Osteoblast (primary cell): Measurements from ENCODE around the gene SLF1. TPM values are rescaled to one million over a fixed set of nuclear protein-coding genes. Genes with fewer than 3 reads are reported as not detected.

ENCODE experiments used
- DNase-seq: peaks from one replicate; pipeline ENCODE4 v3.0.0; 2011; ENCODE audit warnings: low spot score, mixed read lengths; ENCODE audit not compliant: insufficient read length; ENCODE audit errors: missing footprints
- H2AFZ ChIP-seq: 2 replicates; pipeline ENCODE4 v1.6.0; 2011; ENCODE audit warnings: mild to moderate bottlenecking, low read length
- H3K27ac ChIP-seq: 2 replicates; pipeline ENCODE4 v1.5.1; 2011; ENCODE audit warnings: mild to moderate bottlenecking, low read depth, low read length, moderate library complexity
- H3K27me3 ChIP-seq: 2 replicates; pipeline ENCODE4 v1.6.0; 2012; ENCODE audit warnings: mild to moderate bottlenecking, control low read depth, inconsistent platforms, low read length, moderate library complexity; ENCODE audit not compliant: insufficient read depth
- H3K36me3 ChIP-seq: 2 replicates; pipeline ENCODE4 v1.5.1; 2011; ENCODE audit warnings: mild to moderate bottlenecking, low read length, control low read depth, moderate library complexity; ENCODE audit not compliant: insufficient read depth
- H3K4me1 ChIP-seq: 2 replicates; pipeline ENCODE4 v1.5.1; 2011; ENCODE audit warnings: mild to moderate bottlenecking, low read length, control low read depth, moderate library complexity; ENCODE audit not compliant: insufficient read depth
- H3K4me2 ChIP-seq: 2 replicates; pipeline ENCODE4 v1.6.0; 2011; ENCODE audit warnings: mild to moderate bottlenecking, low read length; ENCODE audit not compliant: insufficient read depth
- H3K4me3 ChIP-seq: fragments of 200-600 bp; sonication (generic); 3 replicates; pipeline ENCODE4 v1.5.1; 2012; ENCODE audit warnings: mild to moderate bottlenecking, low read length, inconsistent platforms; ENCODE audit not compliant: insufficient read depth
- H3K79me2 ChIP-seq: 2 replicates; pipeline ENCODE4 v1.6.0; 2012; ENCODE audit warnings: mild to moderate bottlenecking, low read length, control low read depth, inconsistent platforms; ENCODE audit not compliant: insufficient read depth
- H3K9me3 ChIP-seq: 2 replicates; pipeline ENCODE4 v1.5.1; 2011; ENCODE audit warnings: low read depth, low read length, control low read depth
- H4K20me1 ChIP-seq: 2 replicates; pipeline ENCODE4 v1.6.0; 2012; ENCODE audit warnings: mild to moderate bottlenecking, low read length, control low read depth; ENCODE audit not compliant: insufficient read depth
- total RNA-seq: library from RNA; depleted of rRNA; stranded (reverse); fragments of >200 nt; gene quantifications from 2 replicates; pipeline ENCODE4 v1.2.3, GENCODE V29; 2012
- TF ChIP-seq, protein P1 (sequence below): IDR thresholded peaks from 2 replicates; pipeline ENCODE4 v1.5.1; 2011; ENCODE audit warnings: mild to moderate bottlenecking, low read depth, low read length, moderate library complexity; ENCODE audit errors: extremely low read depth

The SLF1 gene
- total RNA-seq, 1 donor, result 4.7 TPM

DNA sequence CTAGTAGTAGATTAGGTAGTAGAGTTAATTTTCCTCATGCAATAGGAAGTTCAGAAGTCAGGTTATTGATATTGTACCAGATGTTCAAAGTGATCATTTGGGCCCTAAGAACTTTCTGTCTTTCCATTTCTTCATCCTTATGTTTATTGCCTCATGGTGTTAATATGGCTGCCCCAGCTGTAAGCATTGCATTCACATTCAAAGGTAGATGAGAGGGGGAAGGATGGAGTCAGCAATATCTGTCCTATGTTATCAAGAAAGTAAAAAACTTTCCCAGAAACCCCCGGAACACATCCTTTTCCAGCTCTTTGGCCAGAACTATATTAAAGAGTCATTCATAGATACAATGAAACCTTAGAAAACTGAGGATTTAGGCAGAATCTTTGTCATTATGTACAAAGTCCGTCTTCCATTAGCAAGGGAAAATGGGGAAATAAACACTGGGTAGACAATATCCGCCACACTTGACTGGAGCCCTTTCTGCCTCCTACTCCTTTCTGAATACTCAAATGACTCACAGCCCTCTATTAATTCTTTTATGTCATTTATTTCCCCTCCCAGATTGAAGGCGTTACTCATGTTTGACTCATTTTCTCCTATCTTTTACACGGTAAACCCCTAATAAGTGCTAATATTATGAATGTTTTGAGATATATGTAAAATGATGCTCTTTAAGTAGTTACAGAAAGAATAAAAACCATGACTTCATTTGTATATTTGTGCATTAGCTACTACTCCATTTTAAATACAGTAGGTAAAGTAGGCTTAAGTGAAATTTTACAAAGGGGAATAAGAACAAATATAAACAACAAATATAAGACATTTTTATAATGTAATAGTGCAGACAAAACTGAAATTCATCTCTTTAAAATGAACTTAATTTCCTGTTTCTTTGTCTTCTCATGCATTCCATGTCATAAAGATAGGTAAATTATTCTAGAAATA, 127.6 kb downstream of the SLF1 start:
- no peak for DNase-seq
- Histone ChIP-seq H3K27ac (no peak overlapping the region), H4K20me1 (no peaks in the 10 kb centered on the region), H3K4me3 (no peak overlapping the region), H3K9me3 (no peaks in the 10 kb centered on the region), H3K4me2 (no peak overlapping the region), H3K79me2 (no peaks in the 10 kb centered on the region), H3K27me3 (no peaks in the 10 kb centered on the region), H3K4me1 (no peaks in the 10 kb centered on the region), H2AFZ (no peak overlapping the region), H3K36me3 (no peaks in the 10 kb centered on the region)
- TF ChIP-seq, protein P1, sequence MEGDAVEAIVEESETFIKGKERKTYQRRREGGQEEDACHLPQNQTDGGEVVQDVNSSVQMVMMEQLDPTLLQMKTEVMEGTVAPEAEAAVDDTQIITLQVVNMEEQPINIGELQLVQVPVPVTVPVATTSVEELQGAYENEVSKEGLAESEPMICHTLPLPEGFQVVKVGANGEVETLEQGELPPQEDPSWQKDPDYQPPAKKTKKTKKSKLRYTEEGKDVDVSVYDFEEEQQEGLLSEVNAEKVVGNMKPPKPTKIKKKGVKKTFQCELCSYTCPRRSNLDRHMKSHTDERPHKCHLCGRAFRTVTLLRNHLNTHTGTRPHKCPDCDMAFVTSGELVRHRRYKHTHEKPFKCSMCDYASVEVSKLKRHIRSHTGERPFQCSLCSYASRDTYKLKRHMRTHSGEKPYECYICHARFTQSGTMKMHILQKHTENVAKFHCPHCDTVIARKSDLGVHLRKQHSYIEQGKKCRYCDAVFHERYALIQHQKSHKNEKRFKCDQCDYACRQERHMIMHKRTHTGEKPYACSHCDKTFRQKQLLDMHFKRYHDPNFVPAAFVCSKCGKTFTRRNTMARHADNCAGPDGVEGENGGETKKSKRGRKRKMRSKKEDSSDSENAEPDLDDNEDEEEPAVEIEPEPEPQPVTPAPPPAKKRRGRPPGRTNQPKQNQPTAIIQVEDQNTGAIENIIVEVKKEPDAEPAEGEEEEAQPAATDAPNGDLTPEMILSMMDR, result no peak

DNA sequence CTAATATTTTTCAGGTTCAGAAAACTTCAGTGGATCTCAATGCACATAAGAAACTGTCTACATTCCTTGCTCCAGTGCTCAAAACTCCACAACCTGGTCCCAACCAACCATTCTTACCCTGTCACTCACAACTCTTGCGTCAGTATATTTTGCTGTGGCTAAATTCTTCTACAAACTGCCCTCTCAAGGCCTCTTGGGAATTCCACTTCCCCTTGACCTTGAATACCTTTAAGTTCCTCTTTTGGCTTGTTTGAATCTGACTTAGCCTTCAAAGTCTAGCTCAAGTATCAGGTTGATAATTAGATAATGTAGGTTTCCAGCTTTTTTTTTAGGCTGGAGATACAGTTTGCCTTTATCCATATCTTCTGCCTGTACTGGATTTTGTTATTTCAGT, 128.3 kb downstream of the SLF1 start:
- Histone ChIP-seq H3K27me3 (no peaks in the 10 kb centered on the region), H3K4me1 (no peaks in the 10 kb centered on the region), H3K36me3 (no peaks in the 10 kb centered on the region), H3K4me2 (no peak overlapping the region), H3K27ac (no peak overlapping the region), H4K20me1 (no peaks in the 10 kb centered on the region), H2AFZ (no peak overlapping the region), H3K9me3 (no peaks in the 10 kb centered on the region), H3K79me2 (no peaks in the 10 kb centered on the region), H3K4me3 (no peak overlapping the region)
- DNase-seq, result no peak
- TF ChIP-seq, protein P1, result no peak

Other genes with a start within 250 kb of the SLF1 start
- 8.0 and 10.0 TPM in 2 replicates for gene KIAA0825, start 65 bp upstream of the SLF1 start, total RNA-seq